ENCODE results near the gene B4GALT3. TPM values are rescaled to one million over a fixed set of nuclear protein-coding genes. Genes with fewer than 3 reads are reported as not detected.

B4GALT3 gene
- total RNA-seq, 2 donors from 2014 or later: 36.4 to 145 TPM

DNA sequence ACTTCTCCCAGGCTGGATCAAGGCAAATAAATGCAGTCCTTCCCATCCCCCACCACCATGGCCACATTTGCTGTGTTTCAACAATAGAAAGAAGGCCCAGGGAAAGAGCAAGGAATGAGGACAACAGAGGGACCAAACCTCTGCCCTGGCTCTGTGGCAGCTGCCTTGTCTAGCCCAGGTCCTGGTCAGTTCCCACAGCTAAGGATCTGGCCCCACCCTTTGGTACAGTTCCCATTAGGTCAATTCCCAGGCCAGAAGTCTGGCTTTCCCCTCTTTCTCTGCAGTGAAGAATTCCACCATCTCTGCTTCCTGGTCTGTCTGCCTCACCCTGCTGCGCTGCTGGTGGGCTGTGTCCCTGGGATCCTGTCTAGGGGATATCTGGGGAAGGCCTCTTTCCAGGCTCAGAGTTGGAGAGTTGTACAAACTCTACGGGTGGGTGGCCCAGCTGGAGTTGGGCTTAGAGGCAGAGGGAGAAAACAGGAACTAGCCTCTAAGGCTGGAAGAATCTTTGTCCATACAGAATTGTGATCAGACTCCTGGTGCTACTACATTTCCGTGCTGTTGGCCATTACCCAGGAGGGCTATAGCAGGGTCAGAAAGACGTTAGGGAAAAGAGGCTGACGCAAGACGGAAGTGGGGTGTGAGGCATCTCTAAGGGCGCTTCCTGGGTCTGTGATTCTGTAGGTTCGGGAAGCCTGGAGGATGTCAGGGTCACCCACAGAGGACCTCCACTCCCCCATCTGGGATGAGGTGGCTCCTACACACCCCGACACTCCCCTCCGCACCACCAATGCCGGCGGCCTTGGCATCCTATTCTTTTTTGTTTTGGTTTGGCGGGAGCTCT is 23.9 kb upstream of the B4GALT3 start:
- no peak for ATAC-seq (ENCODE audit: insufficient number of reproducible peaks, low FRiP score, low read depth)
- peaks cover 13 to 35% of the 10 kb centered on the region in 2 donors for H3K4me1 ChIP-seq (ENCODE audit: control insufficient read depth in 1 of 2, low read depth in 2 of 2)

DNA sequence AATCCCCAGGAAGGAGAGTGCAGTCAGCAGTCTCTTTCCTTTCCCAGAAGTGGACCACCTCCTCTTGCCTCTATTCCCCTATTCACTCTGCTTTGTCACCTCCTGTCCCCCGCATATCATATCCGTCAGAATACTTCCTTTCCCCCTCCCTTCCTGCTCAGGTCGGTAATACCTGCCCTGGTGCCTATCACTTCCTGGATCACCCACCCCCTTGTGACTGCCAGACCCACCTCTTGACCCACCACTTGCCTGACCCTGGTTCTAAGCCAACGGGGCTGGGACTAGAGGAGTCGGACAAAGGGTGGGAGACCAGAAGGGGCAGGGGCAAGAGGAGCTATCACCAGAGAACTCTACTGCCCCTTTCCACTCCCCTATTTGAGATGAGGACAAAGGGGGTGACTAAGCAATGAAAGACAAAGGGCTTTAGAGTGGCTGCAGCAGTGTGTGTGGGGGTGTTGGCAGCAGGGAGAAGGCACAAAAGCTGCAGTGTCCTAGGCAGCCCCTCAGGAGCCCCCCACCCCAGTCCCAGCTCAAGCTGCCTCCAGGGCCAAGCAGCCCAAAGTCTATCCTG is 23.2 kb upstream of the B4GALT3 start:
- Histone ChIP-seq H3K27me3 (replicated peaks; ENCODE audit: insufficient read depth) (no peaks in the 10 kb centered on the region), H3K9me3 (no peaks in the 10 kb centered on the region), H3K4me1 (ENCODE audit: control insufficient read depth in 1 of 2, low read depth in 2 of 2) (peaks cover 13 to 35% of the 10 kb centered on the region in 2 donors), H3K36me3 (no peaks in the 10 kb centered on the region), H3K27ac (peak overlapping the region; percentile 94 to 99), H3K4me3 (no peak overlapping the region)
- TF ChIP-seq, protein P1, sequence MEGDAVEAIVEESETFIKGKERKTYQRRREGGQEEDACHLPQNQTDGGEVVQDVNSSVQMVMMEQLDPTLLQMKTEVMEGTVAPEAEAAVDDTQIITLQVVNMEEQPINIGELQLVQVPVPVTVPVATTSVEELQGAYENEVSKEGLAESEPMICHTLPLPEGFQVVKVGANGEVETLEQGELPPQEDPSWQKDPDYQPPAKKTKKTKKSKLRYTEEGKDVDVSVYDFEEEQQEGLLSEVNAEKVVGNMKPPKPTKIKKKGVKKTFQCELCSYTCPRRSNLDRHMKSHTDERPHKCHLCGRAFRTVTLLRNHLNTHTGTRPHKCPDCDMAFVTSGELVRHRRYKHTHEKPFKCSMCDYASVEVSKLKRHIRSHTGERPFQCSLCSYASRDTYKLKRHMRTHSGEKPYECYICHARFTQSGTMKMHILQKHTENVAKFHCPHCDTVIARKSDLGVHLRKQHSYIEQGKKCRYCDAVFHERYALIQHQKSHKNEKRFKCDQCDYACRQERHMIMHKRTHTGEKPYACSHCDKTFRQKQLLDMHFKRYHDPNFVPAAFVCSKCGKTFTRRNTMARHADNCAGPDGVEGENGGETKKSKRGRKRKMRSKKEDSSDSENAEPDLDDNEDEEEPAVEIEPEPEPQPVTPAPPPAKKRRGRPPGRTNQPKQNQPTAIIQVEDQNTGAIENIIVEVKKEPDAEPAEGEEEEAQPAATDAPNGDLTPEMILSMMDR (IDR thresholded peaks at IDR 0.05): no peak
- no peak for DNase-seq (ENCODE audit: low spot score)
- no peak for ATAC-seq (ENCODE audit: insufficient number of reproducible peaks, low FRiP score, low read depth)

More for the DNA sequence above, 23.9 kb upstream of the B4GALT3 start:
- peak overlapping the region; percentile 86 for H3K4me3 ChIP-seq
- DNase-seq (ENCODE audit: low spot score): no peak
- H3K27ac ChIP-seq: peak overlapping the region; percentile 94 to 99
- TF ChIP-seq, protein P1 (IDR thresholded peaks at IDR 0.05): no peak
- no peaks in the 10 kb centered on the region for H3K9me3 ChIP-seq
- H3K27me3 ChIP-seq (replicated peaks; ENCODE audit: insufficient read depth): no peaks in the 10 kb centered on the region
- peaks cover under 1% of the 10 kb centered on the region for H3K36me3 ChIP-seq

DNA sequence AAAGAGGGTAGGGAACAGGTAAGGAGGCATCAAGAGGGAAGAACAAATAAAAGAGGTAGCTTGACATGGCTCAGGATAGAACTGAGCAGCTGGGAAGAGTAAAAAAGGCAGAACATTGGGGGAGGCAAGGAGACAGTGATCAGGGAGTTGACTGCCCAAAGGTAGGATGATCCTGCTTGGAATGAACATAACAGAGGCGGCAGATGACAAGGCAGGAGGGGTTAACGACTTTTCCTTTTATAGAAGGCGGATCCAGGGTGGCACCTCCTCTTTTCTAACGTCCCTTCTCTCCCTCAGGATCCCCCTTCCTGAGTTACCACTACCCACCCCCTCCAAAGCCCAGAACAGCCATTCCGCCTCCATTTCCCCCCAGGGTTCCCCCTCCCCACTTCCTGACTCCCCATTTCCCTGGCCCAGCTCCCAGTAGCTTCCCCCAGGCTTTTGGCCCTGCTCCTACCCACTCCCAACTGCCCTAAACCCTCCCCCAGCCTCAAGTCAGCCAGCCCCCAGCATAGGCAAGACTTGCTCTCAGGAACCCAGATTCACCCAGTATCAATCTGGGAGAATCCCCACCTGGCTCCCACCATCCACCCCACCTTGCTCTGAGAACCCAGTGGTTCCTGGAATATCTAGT is 22.3 kb upstream of the B4GALT3 start:
- no peaks in the 10 kb centered on the region for H3K9me3 ChIP-seq
- no peaks in the 10 kb centered on the region for H3K27me3 ChIP-seq (replicated peaks; ENCODE audit: insufficient read depth)
- ATAC-seq (ENCODE audit: insufficient number of reproducible peaks, low FRiP score, low read depth): no peak
- no peak for DNase-seq (ENCODE audit: low spot score)
- TF ChIP-seq, protein P1 (IDR thresholded peaks at IDR 0.05): no peak
- peak overlapping the region; percentile 94 to 99 for H3K27ac ChIP-seq
- H3K4me1 ChIP-seq (ENCODE audit: control insufficient read depth in 1 of 2, low read depth in 2 of 2): peaks cover 10 to 35% of the 10 kb centered on the region in 2 donors
- no peak overlapping the region for H3K4me3 ChIP-seq
- H3K36me3 ChIP-seq: no peaks in the 10 kb centered on the region

DNA sequence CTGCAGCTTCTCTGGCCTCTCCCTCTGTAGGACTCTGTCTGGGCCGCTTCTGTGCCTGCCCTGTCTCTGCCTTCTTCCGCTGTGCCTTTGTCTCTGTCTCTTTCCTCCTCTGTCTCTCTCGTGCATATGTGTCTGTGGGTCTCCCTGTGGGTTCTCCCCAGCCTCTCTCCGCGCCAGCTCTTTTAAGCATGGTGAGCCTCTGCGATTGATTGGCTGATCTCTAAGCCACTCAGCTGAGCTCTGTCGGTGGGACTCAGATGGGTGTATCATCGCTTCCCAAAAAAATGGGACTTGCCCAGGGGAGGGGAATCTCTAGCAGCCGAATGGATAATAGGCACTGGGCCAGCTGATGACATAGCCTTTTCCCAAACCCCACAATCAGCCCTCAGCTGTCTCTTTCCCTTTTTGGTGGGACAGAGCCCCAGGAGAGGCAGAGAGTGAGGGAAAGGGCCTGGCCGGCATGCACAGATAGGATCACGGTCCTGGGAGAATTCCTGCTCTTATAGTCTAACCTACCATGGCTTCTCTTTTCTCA is 21.7 kb upstream of the B4GALT3 start, which contains the start of gene ADAMTS4:
Gene ADAMTS4 (minus strand): TSS at position 158 of the 535 bp plus-strand sequence. CDS start 427 bp downstream, outside the sequence.
- DNase-seq (ENCODE audit: low spot score) (no peak), ATAC-seq (ENCODE audit: insufficient number of reproducible peaks, low FRiP score, low read depth) (no peak)
- Histone ChIP-seq H3K27me3 (replicated peaks; ENCODE audit: insufficient read depth) (no peaks in the 10 kb centered on the region), H3K4me3 (peak within 1 kb of the TSS; percentile 40), H3K9me3 (no peaks in the 10 kb centered on the region), H3K4me1 (ENCODE audit: control insufficient read depth in 1 of 2, low read depth in 2 of 2) (peaks cover 10 to 35% of the 10 kb centered on the region in 2 donors), H3K36me3 (no peaks in the 10 kb centered on the region), H3K27ac (peak within 1 kb of the TSS; percentile 94 to 99)
- TF ChIP-seq, protein P1 (IDR thresholded peaks at IDR 0.05): no peak
